ENCODE measurements around the gene TMEM117. TPM values are rescaled to one million over a fixed set of nuclear protein-coding genes. Genes with fewer than 3 reads are reported as not detected.

Gene TMEM117
- total RNA-seq, 2 experiments from 2014 or later: 0.95 to 0.96 TPM

DNA sequence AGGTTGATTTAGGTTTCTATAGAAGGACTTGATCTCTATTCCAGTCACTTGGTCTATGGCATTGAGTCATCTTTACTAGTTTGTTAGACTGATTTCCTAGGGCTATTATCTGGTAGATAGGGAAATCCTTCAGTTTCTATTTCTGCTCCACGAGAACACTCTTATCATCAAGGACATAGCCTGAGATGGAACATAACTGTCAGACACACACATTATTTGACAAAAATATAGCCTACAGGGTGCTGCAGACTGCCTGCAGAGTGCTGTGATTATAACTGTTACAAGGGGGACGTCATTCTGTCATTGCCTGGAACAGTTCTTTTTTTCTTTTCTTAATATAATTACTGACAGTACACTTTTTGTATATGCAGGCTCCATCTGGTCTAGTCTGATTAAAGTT is 82.0 kb downstream of the TMEM117 start:
- no peaks in the 10 kb centered on the region for H3K36me3 Mint-ChIP-seq (ENCODE audit: low read depth)
- CTCF ChIA-PET: no interaction called here
- no peaks in the 10 kb centered on the region for H3K27me3 Mint-ChIP-seq
- ATAC-seq: no peak
- H3K4me3 Mint-ChIP-seq: no peak overlapping the region
- no peaks in the 10 kb centered on the region for H3K9me3 Mint-ChIP-seq
- POLR2A ChIA-PET: no interaction called here
- intact Hi-C loops (cut with micrococcal nuclease): no loop called here
- DNase-seq: no peak
- TF ChIP-seq, protein P1, sequence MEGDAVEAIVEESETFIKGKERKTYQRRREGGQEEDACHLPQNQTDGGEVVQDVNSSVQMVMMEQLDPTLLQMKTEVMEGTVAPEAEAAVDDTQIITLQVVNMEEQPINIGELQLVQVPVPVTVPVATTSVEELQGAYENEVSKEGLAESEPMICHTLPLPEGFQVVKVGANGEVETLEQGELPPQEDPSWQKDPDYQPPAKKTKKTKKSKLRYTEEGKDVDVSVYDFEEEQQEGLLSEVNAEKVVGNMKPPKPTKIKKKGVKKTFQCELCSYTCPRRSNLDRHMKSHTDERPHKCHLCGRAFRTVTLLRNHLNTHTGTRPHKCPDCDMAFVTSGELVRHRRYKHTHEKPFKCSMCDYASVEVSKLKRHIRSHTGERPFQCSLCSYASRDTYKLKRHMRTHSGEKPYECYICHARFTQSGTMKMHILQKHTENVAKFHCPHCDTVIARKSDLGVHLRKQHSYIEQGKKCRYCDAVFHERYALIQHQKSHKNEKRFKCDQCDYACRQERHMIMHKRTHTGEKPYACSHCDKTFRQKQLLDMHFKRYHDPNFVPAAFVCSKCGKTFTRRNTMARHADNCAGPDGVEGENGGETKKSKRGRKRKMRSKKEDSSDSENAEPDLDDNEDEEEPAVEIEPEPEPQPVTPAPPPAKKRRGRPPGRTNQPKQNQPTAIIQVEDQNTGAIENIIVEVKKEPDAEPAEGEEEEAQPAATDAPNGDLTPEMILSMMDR (IDR thresholded peaks at IDR 0.05): no peak
- no peak overlapping the region for H3K27ac Mint-ChIP-seq
- H3K4me1 Mint-ChIP-seq (ENCODE audit: low read depth): no peaks in the 10 kb centered on the region

DNA sequence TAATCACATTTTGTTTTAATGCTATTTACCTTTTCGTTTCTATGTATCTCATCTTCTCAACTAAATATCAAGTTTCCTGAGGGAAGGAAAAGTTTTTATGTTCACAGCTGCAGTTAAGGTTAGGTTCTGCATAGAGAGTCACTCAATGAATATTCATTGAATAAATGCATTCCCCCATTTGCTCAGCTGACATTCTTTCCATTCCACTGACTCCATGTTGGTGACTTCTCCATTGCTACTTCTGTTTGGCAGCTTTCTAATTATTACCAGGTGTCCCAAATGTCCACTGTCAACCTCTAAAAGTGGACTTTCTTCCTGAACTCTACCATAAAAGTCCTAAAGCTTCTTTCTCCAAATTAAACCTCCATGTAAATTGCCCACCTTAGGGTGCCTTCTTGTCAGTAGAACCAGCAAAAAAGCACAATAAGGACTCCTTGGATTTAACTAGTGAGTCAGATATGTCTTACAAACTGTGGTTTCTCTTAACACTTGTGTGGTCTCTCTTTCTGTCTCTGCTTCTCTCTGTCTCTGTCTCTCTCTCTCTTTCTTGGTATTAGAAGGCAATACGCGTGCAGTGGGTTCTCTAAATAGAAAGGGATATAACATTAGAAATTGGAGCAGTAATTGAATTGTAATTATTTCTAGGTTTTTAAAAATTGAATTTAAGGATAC is 85.9 kb downstream of the TMEM117 start:
- no peak for ATAC-seq
- intact Hi-C loops (cut with micrococcal nuclease): no loop called here
- ChIA-PET CTCF (no interaction called here), POLR2A (no interaction called here)
- Mint-ChIP-seq H3K4me1 (ENCODE audit: low read depth) (no peaks in the 10 kb centered on the region), H3K27me3 (no peaks in the 10 kb centered on the region), H3K36me3 (ENCODE audit: low read depth) (peaks cover 1% of the 10 kb centered on the region), H3K9me3 (no peaks in the 10 kb centered on the region), H3K27ac (no peak overlapping the region), H3K4me3 (no peak overlapping the region)
- TF ChIP-seq, protein P1 (IDR thresholded peaks at IDR 0.05): no peak
- DNase-seq: no peak

DNA sequence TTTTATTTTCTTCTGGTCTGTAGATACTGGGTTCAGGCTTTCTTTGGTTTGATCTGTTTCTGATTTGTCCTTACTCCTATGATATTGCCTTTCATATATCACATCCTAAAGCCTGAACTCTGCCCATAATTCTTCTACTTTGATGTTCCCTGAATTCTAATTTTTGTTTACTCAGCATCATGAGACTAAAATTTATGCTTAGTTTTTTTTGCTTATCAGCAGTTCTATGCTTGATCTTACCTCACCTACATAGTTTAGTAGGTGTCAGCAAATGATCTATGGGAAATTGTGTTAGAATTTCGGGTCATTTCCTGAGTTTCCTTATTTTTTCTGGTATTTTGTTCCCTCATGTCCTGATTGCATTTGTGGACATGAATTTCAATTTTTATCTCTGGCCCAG is 94.2 kb downstream of the TMEM117 start:
- H3K4me3 Mint-ChIP-seq: no peak overlapping the region
- no peak for ATAC-seq
- intact Hi-C loops (cut with micrococcal nuclease): no loop called here
- ChIA-PET CTCF (no interaction called here), POLR2A (interaction anchor here (0.6 kb wide), 1 partner anchor 63 kb away, joined by 3 read pairs; no protein-coding TSS in a partner anchor)
- no peaks in the 10 kb centered on the region for H3K4me1 Mint-ChIP-seq (ENCODE audit: low read depth)
- DNase-seq: no peak
- H3K27me3 Mint-ChIP-seq: no peaks in the 10 kb centered on the region
- peaks cover 17% of the 10 kb centered on the region for H3K36me3 Mint-ChIP-seq (ENCODE audit: low read depth)
- no peak overlapping the region for H3K27ac Mint-ChIP-seq
- TF ChIP-seq, protein P1 (IDR thresholded peaks at IDR 0.05): no peak
- H3K9me3 Mint-ChIP-seq: peaks cover 17% of the 10 kb centered on the region

DNA sequence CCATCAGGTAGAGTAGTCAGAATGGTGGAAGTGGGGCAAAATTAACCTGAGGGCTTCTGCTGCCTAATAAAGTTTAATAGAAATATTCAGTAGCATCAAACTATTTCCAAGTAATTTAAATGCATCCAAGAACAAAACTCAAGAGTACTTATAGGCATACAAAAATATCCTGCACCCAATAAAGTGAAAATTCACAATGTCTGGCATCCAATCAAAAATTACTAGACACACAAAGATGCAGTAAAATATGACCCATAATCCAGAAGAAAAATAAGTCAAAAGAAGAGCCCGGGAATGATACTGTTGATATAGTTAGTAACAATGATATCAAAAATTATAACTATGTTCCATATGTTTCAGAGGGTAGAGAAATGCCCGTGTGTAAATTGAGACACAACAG is 95.3 kb downstream of the TMEM117 start:
- peaks cover 17% of the 10 kb centered on the region for H3K9me3 Mint-ChIP-seq
- H3K4me1 Mint-ChIP-seq (ENCODE audit: low read depth): no peaks in the 10 kb centered on the region
- no peaks in the 10 kb centered on the region for H3K27me3 Mint-ChIP-seq
- peaks cover 17% of the 10 kb centered on the region for H3K36me3 Mint-ChIP-seq (ENCODE audit: low read depth)
- intact Hi-C loops (cut with micrococcal nuclease): no loop called here
- CTCF ChIA-PET: interaction anchor here (0.9 kb wide), 1 partner anchor 17 kb away, joined by 4 read pairs; no protein-coding TSS in a partner anchor
- no peak for ATAC-seq
- POLR2A ChIA-PET: no interaction called here
- no peak for DNase-seq
- H3K27ac Mint-ChIP-seq: no peak overlapping the region
- TF ChIP-seq, protein P1 (IDR thresholded peaks at IDR 0.05): no peak
- H3K4me3 Mint-ChIP-seq: no peak overlapping the region

DNA sequence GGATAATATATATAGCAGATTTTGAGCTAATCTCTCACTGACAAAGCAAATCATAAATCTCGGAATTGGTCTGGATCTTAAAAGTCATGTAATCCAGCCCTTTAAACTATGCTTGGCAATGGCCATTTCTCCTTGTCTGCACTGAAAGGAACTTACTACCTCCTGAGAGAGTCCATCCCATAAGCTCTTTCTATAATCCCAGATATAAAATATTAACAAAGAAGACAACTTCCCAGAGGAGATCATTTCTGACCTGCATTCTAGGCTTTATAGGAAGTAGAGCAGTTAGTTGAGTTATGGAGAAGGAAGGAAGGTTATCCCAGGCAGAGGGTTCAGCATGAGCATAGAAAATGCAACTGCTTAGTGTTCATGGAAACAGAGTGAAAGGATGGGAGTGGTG is 99.7 kb downstream of the TMEM117 start:
- ATAC-seq: no peak
- DNase-seq: no peak
- POLR2A ChIA-PET: no interaction called here

More for the DNA sequence above, 99.7 kb downstream of the TMEM117 start:
- Mint-ChIP-seq H3K27me3 (no peaks in the 10 kb centered on the region), H3K27ac (no peak overlapping the region), H3K9me3 (peaks cover 10% of the 10 kb centered on the region), H3K36me3 (ENCODE audit: low read depth) (peaks cover 11% of the 10 kb centered on the region), H3K4me1 (ENCODE audit: low read depth) (no peaks in the 10 kb centered on the region), H3K4me3 (no peak overlapping the region)
- CTCF ChIA-PET: no interaction called here
- intact Hi-C loops (cut with micrococcal nuclease): no loop called here
- TF ChIP-seq, protein P1 (IDR thresholded peaks at IDR 0.05): no peak

Measured in activated CD8-positive, alpha-beta T cell treated with anti-CD3 and anti-CD28 coated beads for 36 hours (primary cell).